Pancreas (tissue), 10 donors: ENCODE results near the gene DCDC1. TPM values are rescaled to one million over a fixed set of nuclear protein-coding genes. Genes with fewer than 3 reads are reported as not detected.
"Not testable (repeated sequence)": the region's sequence is repeated elsewhere in the genome, so short reads cannot be mapped to it uniquely, and the experiment has no call there.

Source experiments
- ATAC-seq, 4 donors: fragments of 200-7000 bp; cut with Tn5 transposase; one replicate each; pipeline versions ENCODE4 v1.8.0 to v1.9.1; 2020; ENCODE audit warnings: mild to moderate bottlenecking in 4 of 4, moderate library complexity in 4 of 4
- DNase-seq, 6 donors: peaks; one replicate each; pipeline ENCODE4 v3.0.0-alpha.2; 2020
- FAIRE-seq: peaks from 2 replicates; lab custom pipeline; 2012; peaks lifted over from hg19 to GRCh38; lab: Jason Lieb, UNC
- H3K27ac ChIP-seq, 4 donors: fragments of 200-600 bp; sonication (generic); 1 replicate in 3 of 4; 2 replicates in 1 of 4; pipeline versions ENCODE4 v1.5.0 to v1.8.0; 2020
- H3K27me3 ChIP-seq, 4 donors: fragments of 200-600 bp; one replicate each; pipeline ENCODE4 v1.8.0; 2021
- H3K36me3 ChIP-seq, 3 donors: fragments of 200-600 bp; sonication (generic) in 1 of 3; one replicate each; pipeline versions ENCODE4 v1.5.0 to v1.8.0; 2020 to 2021
- H3K4me1 ChIP-seq, 3 donors: fragments of 200-600 bp; one replicate each; pipeline ENCODE4 v1.8.0; 2021
- H3K4me3 ChIP-seq, 4 donors: fragments of 200-600 bp; sonication (generic) in 2 of 4; one replicate each; pipeline versions ENCODE4 v1.5.0 to v1.8.0; 2020 to 2021
- H3K9me3 ChIP-seq, 4 donors: fragments of 200-600 bp; one replicate each; pipeline ENCODE4 v1.8.0; 2021
- WGBS, 2 donors: extraction: QIAGEN DNeasy Blood & Tissue Kit; methylation state at CpG; one replicate each; pipeline ENCODE4 v1.1.7; 2013; 5-methylcytosine and 5-hydroxymethylcytosine counted together
- intact Hi-C, 3 donors: fragments of 100-400 bp; cut with DNase I; formaldehyde crosslinking; loops; one replicate each; pipeline versions ENCODE4 v1.11.1 to v1.14.2; 2022
- polyA plus RNA-seq, 2 donors: library from polyadenylated mRNA; stranded (reverse); fragments of 200-250 nt; gene quantifications; one replicate each; pipeline ENCODE4 v1.2.3, GENCODE V29; 2013
- total RNA-seq, 6 donors: library from RNA; stranded (reverse); fragmentation: NEBNext Ultra II Directional in 4 of 6; extraction: Animal tissue kit (Norgen Biotek cat#: 25700) in 4 of 6; gene quantifications; one replicate each; pipeline versions ENCODE4 v1.2.1 to v1.2.4, GENCODE V29; 2021 to 2023
- TF ChIP-seq, protein P1 (sequence below), 4 donors: fragments of 200-600 bp; sonication (generic) in 3 of 4; IDR thresholded peaks; one replicate each; pipeline versions ENCODE4 v1.5.0 to v1.8.0; 2021; ENCODE audit warnings: antibody characterized with exemption in 4 of 4
- donor health status: healthy with polysubstance abuse.
- donor health status: DM: no; HTN: no; CAD: no; lungs with moderate emphysema.
- donor health status: DM: no; HTN: no; CAD: no.
- donor health status: control.
- donor health status: control.
- donor health status: Bipolar disorder and iron deficiency.
- donor health status: DM: yes; HTN: yes; CAD: no.
- donor health status: DM: no; HTN: no; CAD: no.
- donor health status: DM: no; HTN: no; CAD: no.
- donor health status: DM: yes; HTN: yes; CAD: no.

Gene DCDC1
- total and polyA plus RNA-seq, 8 donors, result 0.40 to 1.2 (median 0.68) TPM

DNA sequence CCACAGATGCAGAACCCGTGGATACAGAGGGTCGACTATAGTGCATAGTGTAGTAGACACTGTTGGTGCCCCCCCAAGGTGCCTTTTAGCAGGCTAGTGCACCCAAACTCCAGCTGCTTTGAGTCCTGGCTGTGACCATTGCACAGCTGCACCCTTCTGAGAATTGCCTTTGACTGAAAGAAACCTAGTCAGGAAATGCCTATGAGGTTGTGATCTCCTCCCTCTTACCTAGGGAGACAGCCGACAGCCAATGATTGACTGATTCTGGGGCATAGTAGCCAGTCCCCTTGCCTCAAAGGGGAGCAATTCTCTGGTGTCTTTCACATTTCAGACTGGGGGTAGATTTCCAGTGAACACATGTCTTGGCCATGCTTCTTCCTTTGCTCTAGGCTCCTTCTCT, 74.2 kb downstream of the DCDC1 start:
- Histone ChIP-seq H3K36me3 (no peaks in the 10 kb centered on the region), H3K4me3 (no peak overlapping the region), H3K4me1 (no peaks in the 10 kb centered on the region), H3K27me3 (no peaks in the 10 kb centered on the region), H3K27ac (no peak overlapping the region), H3K9me3 (no peaks in the 10 kb centered on the region)
- DNase-seq (no peak), ATAC-seq (no peak), FAIRE-seq (no peak)
- WGBS, 2 donors, result 46 to 70% methylated on average over 3 of the region's 3 CpGs
- intact Hi-C loops, result no loop called here
- TF ChIP-seq, protein P1, sequence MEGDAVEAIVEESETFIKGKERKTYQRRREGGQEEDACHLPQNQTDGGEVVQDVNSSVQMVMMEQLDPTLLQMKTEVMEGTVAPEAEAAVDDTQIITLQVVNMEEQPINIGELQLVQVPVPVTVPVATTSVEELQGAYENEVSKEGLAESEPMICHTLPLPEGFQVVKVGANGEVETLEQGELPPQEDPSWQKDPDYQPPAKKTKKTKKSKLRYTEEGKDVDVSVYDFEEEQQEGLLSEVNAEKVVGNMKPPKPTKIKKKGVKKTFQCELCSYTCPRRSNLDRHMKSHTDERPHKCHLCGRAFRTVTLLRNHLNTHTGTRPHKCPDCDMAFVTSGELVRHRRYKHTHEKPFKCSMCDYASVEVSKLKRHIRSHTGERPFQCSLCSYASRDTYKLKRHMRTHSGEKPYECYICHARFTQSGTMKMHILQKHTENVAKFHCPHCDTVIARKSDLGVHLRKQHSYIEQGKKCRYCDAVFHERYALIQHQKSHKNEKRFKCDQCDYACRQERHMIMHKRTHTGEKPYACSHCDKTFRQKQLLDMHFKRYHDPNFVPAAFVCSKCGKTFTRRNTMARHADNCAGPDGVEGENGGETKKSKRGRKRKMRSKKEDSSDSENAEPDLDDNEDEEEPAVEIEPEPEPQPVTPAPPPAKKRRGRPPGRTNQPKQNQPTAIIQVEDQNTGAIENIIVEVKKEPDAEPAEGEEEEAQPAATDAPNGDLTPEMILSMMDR (IDR thresholded peaks at IDR 0.05), result no peak

GRCh38 chr11:31273527-31273926, 96.0 kb downstream of the DCDC1 start:
- intact Hi-C loops, H3K27ac ChIP-seq, H3K27me3 ChIP-seq, H3K4me1 ChIP-seq, H3K9me3 ChIP-seq, H3K36me3 ChIP-seq, ATAC-seq, H3K4me3 ChIP-seq, DNase-seq, FAIRE-seq: not testable (repeated sequence)
- 75 to 92% methylated on average over 3 of the region's 3 CpGs for WGBS, 2 donors

DNA sequence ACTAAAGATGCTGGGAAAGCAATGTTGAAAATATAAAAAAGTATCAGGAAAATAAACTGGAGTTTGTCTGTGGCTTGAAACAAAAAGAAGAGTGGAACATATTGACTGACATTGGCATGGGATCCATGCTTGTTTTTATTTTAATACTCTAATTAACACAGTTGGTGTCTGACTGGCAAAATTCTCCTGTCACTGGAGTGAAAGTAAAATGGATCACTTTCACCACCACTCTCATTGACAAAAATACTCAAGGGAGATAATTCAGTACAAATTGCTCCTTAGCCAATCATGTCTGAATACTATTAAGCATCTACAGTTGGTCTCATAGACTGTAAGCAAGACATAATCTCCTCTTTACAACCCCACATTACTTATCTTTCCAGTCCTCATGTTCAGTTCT, 101.8 kb downstream of the DCDC1 start:
- no peak for FAIRE-seq
- H3K27ac ChIP-seq, result no peak overlapping the region

GRCh38 chr11:31264834-31265233, 104.7 kb downstream of the DCDC1 start:
- DNase-seq, result no peak
- no peaks in the 10 kb centered on the region for H3K36me3 ChIP-seq
- ATAC-seq, result no peak
- WGBS, 2 donors, result 77 to 93% methylated on average over 1 of the region's 1 CpG
- no peak overlapping the region for H3K4me3 ChIP-seq
- no peak for FAIRE-seq
- TF ChIP-seq, protein P1 (IDR thresholded peaks at IDR 0.05), result peak in 1 of 4 donors; percentile 16
- H3K4me1 ChIP-seq, result no peaks in the 10 kb centered on the region
- H3K27me3 ChIP-seq, result peaks cover 0 to 5% (median 0%) of the 10 kb centered on the region in 4 donors
- intact Hi-C loops, result no loop called here
- no peaks in the 10 kb centered on the region for H3K9me3 ChIP-seq
- no peak overlapping the region for H3K27ac ChIP-seq

More for the DNA sequence above, 101.8 kb downstream of the DCDC1 start:
- peaks cover 0 to 5% (median 0%) of the 10 kb centered on the region in 4 donors for H3K27me3 ChIP-seq
- TF ChIP-seq, protein P1 (IDR thresholded peaks at IDR 0.05), result no peak
- H3K4me3 ChIP-seq, result no peak overlapping the region
- DNase-seq, result no peak
- no peaks in the 10 kb centered on the region for H3K4me1 ChIP-seq
- no peaks in the 10 kb centered on the region for H3K36me3 ChIP-seq
- no peaks in the 10 kb centered on the region for H3K9me3 ChIP-seq
- ATAC-seq, result no peak
- intact Hi-C loops, result no loop called here

GRCh38 chr11:31262761-31263160, 106.8 kb downstream of the DCDC1 start:
- FAIRE-seq, result no peak
- intact Hi-C loops, result no loop called here

More at GRCh38 chr11:31262761-31263160, 106.8 kb downstream of the DCDC1 start:
- Histone ChIP-seq H3K27me3 (peaks cover 0 to 5% (median 0%) of the 10 kb centered on the region in 4 donors), H3K36me3 (no peaks in the 10 kb centered on the region), H3K4me3 (no peak overlapping the region), H3K4me1 (no peaks in the 10 kb centered on the region), H3K27ac (no peak overlapping the region), H3K9me3 (no peaks in the 10 kb centered on the region)
- TF ChIP-seq, protein P1 (IDR thresholded peaks at IDR 0.05), result no peak
- WGBS, 2 donors, result 74 to 89% methylated on average over 5 of the region's 5 CpGs
- no peak for ATAC-seq
- DNase-seq, result no peak
